NCI-H774 (cell line): ENCODE results near the gene DNAJC6.

Experiments
- DNase-seq: peaks from one replicate; lab custom pipeline; 2025; lab: John Stamatoyannopoulos, UW

Gene DNAJC6

DNA sequence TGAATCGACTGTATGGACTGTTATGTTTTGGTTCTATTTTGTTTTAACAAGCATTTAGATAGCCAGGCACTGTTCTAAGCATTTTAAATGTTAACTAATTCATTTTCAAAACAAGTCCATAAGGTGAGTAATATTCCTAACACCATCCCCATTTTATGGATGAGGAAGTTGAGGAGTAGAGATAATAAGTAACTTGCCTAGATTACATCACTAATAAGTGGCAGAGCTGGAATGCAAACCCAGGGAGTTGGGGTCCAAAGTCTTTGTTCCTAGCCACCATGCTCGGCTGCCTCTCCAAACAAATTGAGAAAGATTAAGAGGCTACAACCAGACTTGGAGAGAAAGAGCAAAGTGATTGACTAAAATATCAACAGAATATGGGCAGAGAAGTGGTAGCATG, 98.5 kb downstream of the DNAJC6 start:
- DNase-seq = no peak

DNA sequence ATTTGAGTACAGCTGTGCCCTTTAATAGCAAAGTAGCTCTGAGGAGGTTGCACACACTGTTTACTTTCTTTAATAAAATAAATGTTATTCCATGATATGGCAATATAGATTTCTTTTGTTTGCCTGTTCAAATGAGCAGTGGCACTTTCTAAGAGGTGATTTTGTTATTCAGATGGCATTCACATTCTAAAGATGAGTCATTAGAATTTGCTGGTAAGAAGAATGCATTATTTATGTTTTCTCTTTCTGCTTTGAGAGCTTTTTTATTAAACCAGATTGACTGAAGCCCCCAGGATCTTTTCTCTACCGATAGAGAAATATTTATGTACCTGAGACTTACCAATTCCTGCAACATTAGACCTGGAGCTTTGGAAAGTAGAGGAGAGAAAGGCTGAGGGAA, 100.0 kb downstream of the DNAJC6 start:
- no peak for DNase-seq

DNA sequence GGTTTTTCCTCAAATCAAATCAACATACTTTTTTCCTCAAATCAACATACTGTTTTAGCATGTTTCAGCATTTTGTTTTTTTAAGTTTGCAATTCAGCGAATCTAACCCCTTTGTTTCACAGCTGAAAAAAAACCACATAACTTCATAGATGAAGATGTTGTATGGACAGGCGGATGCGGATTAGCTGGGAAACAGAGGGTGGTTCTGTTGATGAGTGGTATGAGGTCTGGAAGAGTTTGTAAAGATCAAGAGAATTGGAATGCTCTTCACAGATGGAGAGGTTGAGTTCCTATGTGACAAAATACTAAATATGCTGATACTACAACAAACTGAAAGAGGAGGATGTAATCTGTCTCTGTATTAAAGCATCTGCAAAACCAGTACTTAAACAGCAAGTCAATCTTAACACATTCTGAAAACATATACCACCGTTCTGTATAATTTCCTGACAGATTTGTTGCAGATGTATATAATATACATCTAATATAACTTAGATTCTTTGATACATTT, 100.5 kb downstream of the DNAJC6 start:
- DNase-seq = no peak

DNA sequence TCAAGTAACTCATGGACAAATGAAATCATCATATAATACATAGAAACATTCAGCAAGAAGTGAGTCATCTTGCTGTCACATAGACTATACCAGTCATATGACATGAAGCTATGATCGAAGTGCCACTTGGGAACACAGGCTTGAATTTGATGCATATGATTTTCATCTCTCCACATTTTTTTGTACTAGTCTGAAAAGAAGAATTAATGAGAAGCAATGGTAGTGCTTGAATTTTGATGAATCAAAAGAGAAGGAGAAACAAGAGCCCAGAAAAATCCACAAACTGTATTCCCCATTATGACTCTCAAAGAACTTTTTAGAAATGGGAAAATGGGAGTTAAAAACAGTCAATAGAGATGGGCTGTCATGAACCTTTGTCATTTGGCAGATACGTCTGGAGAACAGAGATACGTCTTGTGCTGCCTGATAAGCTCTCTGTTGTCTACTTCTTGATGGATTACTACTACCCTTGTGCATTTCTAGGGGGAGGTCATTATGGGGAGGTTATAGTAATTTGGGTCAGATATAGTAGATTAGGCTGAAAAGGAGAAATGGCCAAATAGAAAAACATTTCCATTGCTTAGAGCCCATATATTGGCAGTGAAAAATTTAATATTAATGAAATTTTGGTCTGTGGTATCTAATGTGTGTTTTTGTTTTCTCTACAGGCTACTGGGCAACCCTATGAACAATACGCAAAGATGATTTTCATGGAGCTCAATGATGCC, 103.1 kb downstream of the DNAJC6 start:
- no peak for DNase-seq

DNA sequence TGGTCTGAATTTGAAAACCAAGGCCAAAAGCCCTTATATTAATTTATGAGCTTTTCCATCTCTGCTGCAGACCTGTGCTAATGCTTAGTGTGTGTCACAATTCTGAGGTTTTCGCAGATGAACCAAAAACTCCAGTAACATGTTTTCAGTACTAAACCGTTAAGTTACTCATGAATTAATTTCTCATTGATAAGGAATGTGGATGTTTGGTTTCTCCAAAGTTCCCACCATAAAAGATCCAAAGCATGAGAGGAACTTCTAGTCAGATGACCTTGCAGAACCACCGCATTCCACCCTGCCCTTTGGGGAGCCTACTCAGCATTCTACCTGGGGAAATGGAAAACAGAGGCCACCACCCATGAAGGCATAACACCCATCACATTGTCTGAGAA, 103.6 kb downstream of the DNAJC6 start:
- DNase-seq = no peak

DNA sequence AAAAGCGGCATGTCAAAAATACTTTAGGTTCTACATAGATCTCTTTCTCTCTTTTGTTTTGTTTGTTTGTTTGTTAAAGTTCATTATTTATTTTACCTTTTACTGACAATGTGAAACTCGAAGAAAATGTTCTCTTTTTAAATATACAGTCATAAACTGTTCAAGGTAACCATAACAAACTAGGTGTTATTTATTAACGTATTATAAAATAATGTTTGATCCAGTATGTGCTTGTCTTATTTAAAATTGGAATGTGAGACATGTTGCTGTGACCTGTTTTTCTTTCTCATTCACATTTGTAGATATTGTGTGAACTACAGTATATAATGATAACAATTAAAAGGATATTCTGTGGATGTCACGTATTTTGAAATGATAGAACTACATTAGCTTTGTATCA, 105.2 kb downstream of the DNAJC6 start:
- no peak for DNase-seq

DNA sequence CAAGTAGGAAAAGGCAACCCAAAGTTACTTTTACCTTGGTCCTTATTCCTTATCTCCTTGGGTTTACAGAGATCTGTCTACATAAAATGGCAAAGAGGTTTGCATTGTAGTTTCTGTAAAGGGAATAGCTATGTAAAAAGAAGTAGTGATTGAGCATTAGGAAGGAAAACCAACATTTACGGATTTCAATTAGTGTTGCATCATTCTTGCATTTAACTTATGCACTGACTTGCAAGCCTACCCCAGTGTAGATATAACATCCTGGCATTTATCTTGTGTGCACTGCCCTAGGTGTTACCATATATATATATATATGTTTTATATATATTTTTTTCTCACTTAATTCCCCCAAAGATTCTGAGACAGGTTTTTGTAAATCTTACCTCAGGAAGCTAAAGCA, 107.4 kb downstream of the DNAJC6 start:
- no peak for DNase-seq

DNA sequence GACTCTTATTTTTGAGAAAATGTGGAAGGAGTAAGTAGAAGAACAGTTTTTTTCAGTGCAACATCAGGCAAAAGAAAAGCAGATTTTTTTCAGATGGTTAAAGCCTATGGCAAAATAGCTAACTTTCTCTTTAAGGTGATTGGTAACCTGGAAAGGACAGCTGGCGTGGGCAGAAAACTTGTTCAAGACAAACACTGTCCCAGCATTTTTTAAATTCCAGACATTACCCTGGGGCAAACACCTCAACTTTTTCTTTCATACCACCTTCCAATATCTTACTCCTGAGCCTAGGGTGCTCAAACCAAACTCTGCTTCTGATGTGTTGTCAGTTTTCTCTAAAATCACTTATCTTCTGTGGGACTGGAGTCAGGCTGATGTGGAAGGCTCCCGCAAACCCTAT, 108.4 kb downstream of the DNAJC6 start:
- no peak for DNase-seq

DNA sequence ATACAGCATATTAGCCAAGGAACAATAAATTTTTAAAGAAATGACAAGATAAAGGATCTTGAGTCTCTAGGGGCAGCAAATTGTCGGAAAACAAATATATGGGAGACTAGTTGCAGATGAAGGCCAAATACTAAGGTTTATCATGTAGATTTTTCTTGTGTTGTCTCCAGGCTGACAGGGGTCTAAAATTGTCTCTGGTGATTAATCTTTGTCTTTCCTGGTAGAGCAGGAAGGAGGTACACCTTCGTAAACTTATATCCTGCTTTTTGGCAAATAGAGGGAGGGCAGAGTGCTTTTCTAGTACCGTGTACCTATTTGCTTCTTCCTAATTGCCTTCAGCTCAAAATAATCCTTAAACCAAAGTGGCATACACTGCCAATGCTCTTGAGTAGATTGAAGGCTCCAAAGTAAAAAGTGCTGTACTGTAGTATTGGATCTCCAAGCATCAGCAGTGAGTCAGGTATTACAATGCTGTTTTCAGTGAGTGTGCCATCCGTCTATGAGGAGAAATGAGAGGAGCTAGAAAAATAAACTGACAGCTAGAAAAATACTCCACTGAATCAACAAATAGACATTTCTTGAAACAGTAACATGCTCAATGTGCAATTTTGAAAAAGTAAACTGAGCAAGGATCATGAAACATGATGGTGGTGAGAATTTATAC, 109.3 kb downstream of the DNAJC6 start:
- no peak for DNase-seq

DNA sequence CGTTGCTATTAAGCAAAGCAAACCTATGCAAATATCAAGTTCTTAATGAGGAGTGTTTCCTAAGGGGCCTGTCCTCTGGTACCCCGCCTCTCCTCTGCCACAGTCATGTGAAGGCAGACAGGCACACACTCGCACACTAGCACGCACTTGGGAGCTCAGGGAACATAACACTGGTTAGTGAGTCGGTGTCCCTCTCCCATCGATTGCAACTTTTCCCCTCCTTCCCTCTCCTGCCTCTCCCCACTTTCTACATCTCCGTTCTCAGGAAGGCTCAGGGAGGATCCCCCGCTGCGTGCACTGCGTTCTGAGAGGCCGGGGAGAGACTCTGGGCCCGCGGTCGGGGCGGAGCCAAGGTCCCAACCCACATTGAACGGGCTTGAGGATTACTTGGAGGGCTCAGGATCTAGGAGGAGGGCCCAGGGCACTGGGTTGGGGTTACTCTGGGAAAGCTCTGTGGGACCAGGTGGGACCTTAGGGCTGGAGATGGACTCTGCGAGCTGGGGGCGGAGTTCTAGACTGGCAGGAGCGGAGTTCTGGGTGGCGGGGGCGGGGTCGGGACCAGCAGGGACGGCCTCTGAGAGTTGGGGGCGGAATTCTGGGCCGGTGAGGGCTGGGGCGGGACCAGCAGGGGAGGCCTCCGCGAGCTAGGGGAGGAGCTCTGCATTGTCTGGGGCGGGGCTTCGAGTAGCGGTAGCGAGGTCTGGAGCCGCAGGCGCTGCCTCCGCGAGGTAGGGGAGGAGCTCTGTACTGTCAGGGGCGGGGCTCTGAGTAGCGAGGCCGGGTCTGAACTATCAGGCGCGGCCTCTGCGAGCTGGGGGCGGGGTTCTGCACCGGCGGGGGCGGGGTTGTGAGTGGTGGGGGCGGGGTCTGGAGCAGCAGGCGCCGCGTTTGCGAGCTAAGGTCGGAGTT, 110.6 kb downstream of the DNAJC6 start:
- DNase-seq = peak; percentile 96

DNA sequence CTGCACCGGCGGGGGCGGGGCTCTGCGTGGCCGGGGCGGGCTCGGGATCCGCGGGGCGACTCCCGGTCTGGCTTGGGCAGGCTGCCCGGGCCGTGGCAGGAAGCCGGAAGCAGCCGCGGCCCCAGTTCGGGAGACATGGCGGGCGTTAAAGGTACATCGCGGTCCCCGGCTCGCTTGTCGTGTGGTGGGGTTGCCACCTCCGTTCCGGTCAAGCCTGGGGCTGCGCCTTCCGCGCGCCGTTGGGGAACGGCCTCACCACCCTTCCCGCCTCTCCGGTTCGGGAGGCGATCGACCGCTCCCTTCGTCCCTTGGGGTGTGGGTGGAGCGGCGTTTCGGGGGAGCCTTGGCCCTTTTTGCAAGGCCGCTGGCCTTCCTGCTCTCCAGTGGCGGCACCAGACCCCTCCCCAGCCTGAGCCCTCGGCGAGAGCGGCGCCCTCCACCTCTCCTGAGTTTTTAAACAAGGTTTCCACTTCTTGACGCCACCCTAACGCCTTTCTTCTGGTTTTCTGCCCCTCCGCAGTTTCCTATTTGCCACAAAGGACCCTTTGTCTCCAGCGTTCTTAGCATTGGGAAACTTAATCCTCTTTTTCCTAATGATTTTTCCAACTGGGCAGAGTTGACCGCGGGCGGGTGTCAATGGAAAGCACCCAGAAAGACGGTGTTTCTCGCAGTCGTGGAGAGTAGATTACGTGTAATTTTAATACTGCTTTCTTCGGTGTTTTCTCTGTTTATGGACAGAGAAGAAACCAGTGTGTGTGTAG, 111.4 kb downstream of the DNAJC6 start, which contains the start of the genes LEPR and LEPROT:
Gene LEPR, plus strand, starts transcription at position 79 of the 761 bp plus-strand sequence. CDS start 144,898 bp downstream, outside the sequence.
Gene LEPROT, plus strand, starts transcription at position 79 of the 761 bp plus-strand sequence. Its CDS starts 57 bp downstream, at position 136.
- DNase-seq = peak; percentile 96

DNA sequence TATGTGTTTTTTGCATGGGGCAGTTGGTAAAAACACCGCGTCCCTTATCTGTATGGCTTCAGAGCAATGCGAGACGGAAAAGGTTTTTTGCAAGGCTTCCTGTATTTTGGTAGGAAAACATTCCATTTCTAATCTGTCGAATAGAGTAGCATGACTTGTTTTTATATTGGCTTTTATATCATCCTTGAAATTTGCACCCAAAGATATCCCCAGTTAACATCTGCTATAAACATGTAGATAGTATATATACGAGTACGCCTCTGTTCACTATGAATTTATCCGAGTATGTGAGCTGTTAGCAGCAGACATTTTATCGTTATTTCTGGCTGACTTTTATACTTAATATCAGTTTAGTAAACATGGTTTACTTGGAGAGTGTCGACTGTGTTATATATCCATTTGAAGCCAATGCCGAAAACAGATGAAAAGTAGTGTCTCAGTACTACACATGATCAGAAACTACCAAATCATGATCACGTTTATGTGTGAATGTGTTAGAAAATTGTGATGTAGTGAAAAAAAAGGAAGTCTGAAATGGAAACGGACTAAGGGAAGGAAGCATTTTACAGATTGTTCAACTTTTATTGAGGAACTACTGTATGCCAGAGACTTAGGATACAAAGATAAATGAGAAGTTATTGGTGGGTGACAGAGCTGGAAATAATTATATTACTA, 112.1 kb downstream of the DNAJC6 start:
- DNase-seq = no peak

DNA sequence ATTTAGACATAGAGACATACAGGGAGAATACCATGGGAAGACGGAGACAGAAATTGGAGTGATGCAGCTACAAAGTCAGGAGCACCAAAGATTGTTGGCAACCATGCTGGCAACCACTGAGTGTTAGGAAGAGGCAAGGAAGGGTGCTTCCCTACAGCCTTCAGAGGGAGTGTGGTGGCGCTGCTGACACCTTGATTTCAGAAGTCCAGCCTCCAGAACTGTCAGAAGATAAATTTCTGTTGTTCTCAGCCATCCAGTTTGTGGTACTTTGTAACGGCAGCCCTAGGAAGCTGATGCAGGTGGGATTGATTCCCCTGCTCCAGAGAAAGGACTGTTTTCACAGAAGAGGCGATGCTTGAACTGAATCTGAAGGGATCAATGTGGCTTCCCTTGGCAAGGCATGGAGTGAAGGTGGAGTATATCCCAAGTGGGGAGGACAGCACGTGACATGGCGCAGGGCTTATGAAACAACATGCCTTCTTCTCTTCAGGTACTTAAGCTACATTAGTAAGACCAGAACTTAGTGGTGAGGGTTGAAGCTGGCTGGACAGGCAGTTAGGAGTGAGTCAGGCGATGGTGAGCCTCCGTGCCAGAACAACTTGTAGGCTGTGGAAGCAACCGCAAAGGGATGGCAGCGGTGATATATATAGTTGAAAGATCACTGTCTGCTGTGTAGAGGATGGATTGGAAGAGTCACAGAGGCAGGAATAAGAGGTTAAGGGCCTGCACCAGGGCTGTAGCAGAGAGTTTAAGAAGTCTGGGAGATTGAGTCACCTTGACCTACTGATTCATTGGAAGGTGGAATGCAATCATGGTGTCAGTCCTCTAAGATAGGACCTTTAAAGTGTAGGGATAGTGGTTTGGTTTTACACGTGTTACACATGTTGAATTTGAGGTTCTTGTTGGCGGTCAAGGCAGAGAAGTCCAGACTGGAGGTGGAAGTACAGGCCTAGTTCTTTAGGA, 113.2 kb downstream of the DNAJC6 start:
- DNase-seq = no peak

DNA sequence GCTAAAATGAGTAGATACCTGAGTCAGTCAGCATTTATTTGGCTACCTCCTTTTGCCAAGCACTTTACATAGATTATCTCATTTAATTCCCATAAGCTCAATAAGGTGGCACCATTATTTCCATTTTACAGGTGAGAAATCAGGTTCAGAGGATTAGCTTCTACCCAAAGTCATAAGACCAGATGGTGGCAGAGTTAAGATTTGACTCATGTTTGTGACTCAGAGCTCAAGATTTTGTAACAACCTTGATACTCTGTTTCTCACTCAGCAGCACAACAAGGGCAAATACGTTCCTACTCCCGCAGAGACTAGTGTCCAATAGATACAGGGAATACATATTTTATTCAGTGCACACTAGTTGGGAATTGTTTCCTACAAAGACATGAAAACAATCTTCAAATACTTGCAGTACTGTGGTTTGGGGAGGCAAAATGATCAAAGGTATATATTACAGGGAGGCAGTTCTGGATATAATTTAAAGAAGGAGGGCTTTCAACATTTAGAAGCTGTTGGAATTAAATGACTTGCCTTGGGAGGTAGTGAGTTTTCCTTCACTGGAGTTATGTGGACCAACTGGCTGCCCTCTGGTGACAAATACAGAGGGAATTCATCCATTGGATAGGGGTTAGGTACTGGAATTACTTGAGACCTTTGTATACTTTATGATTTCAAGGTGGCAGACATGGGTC, 114.7 kb downstream of the DNAJC6 start:
- no peak for DNase-seq

DNA sequence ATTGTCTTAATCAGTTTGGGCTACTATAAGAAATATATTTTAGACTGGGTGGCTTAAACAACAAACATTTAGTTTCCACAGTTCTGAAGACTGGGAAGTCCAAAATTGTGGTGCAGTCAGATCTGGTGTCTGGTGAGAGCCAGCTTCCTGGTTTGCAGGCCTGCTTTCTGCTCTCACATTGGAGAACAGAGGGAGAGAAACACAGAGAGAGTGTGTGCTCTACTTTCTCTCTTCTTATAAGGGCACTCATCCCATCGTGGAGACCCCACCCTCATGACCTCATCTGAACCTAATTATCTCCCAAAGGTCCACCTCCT, 115.2 kb downstream of the DNAJC6 start:
- DNase-seq = no peak

DNA sequence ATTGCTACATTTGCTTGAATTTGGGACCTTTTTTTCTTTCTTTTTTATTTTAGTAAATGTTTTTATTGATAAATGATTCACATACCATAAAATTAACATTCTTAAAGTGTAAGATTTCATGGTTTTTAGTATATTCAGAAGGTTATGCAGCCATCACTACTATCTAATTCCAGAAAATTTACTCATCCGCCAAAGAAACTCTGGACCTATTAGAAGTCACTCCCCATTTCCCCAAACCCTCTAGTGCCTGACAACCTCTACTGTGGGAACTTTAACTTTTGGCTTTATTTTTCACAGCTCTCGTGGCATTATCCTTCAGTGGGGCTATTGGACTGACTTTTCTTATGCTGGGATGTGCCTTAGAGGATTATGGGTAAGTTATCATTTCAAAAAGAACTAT, 115.7 kb downstream of the DNAJC6 start:
- no peak for DNase-seq

DNA sequence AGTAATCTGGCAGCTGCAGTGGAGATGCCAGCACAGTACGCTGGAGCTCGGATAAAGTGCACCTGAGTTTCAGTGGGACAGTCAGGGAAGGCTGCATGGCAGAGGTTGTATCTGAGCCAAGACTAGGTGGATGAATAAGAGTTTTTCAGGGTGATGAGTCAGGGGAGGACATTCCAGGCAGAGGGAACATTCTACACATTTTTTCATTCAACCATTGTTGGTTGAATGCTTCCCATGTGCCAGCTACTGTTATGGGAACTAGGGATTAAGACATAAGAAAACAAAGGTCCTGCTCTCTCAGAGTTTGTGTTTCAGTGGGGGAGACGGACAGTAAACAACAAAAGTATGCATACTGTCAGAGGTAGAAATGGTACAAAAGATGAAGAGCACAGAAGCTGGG, 116.4 kb downstream of the DNAJC6 start:
- no peak for DNase-seq

DNA sequence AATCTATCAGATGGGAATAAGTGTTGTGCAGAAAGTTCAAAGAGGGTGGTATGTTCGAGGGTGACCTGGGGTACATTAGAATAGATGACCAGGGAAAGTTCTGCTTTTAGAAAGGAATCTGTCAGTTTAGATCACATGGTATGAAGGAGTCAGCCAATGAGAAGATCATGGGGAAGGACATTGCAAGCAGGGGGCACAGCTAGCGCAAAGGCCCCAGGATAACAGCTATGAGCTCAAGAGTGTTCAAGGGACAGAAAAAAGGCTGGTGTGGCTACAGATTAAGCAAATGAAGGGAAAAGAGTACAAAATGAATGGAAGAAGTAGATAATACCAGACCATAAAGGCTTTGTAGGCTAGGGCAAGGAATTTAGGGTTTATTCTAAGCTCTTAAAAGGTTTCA, 119.7 kb downstream of the DNAJC6 start:
- DNase-seq = no peak

DNA sequence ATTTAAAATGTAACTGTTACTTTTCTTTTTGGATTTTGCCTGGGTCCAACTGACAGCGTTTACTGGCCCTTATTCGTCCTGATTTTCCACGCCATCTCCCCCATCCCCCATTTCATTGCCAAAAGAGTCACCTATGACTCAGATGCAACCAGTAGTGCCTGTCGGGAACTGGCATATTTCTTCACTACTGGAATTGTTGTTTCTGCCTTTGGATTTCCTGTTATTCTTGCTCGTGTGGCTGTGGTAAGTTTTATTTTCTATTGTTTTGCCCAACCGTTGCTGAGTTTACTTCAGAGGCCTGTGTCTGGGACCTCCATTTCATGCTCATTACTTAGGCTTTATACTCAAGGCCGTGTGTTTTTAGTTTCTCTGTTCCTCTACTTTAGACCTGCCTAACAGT, 120.5 kb downstream of the DNAJC6 start:
- DNase-seq = no peak
